GM21515 (cell line): ENCODE measurements around the gene ZCCHC4.

Source experiments
- ATAC-seq: cut with Tn5 transposase; IDR thresholded peaks from one replicate; pipeline ENCODE4 v1.9.1; 2021; ENCODE audit not compliant: unreplicated experiment

Gene ZCCHC4, protein sequence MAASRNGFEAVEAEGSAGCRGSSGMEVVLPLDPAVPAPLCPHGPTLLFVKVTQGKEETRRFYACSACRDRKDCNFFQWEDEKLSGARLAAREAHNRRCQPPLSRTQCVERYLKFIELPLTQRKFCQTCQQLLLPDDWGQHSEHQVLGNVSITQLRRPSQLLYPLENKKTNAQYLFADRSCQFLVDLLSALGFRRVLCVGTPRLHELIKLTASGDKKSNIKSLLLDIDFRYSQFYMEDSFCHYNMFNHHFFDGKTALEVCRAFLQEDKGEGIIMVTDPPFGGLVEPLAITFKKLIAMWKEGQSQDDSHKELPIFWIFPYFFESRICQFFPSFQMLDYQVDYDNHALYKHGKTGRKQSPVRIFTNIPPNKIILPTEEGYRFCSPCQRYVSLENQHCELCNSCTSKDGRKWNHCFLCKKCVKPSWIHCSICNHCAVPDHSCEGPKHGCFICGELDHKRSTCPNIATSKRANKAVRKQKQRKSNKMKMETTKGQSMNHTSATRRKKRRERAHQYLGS

GRCh38 chr4:25312496-25313200 lies at the start of gene ZCCHC4:
Gene ZCCHC4 (plus strand): TSS chr4:25312774. CDS start chr4:25312810, 36 bp downstream.
- ATAC-seq = peak; percentile 79

DNA sequence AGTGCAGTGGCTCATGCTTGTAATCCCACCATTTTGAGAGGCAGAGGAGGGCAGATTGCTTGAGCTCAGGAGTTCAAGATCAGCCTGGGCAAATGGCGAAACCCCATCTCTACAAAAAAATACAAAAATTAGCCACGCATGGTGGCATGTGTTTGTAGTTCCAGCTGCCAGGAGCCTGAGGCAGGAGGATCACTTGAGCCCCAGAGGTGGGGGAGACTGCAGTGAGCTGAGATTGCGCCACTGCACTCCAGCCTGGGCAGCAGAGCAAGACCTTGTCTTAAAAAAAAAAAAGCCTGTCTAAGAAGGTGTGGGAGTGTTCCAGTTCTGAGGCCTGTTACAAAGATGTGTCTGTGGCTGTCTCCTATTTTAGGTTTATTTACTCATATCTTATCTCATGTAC lies 40.7 kb upstream of the ZCCHC4 start:
- no peak for ATAC-seq

DNA sequence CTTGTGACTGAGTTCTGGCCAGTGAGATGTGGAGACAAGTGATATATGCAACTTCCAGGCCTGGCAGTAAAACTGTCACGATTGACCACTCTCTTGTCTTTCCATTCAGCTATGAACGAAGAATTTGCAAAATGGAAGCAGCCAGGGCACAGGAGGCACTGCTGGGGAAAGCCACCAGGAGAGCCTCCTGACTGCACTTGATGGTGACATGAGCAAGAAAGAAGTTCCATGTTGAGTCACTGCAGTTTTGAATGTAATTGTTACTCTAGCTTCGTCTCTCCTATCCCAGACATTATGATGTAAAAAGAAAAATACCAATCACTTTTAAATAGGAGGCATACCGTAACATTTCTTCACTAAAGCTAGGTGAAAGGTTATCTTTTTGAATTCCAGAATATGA lies 32.4 kb upstream of the ZCCHC4 start:
- ATAC-seq = no peak

DNA sequence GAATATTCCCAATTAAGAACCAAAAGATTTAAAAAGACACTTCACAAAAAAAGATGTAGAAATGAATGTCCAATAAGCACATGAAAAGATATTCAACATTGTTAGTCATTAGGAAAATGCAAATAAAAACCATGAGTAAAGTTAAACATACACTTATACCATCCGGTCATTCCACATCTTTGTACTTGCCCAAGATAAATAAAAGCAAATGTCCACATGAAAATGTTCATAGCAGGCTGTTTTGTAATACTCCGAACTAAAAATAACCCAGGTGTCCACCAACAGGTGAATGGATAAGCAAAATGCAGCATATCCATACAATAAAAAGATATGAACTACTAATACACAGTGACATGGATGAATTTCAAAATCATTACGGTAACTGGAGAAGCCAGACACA lies 28.6 kb upstream of the ZCCHC4 start:
- ATAC-seq = no peak

GRCh38 chr4:25284466-25284865 lies 28.1 kb upstream of the ZCCHC4 start:
- ATAC-seq = no peak

DNA sequence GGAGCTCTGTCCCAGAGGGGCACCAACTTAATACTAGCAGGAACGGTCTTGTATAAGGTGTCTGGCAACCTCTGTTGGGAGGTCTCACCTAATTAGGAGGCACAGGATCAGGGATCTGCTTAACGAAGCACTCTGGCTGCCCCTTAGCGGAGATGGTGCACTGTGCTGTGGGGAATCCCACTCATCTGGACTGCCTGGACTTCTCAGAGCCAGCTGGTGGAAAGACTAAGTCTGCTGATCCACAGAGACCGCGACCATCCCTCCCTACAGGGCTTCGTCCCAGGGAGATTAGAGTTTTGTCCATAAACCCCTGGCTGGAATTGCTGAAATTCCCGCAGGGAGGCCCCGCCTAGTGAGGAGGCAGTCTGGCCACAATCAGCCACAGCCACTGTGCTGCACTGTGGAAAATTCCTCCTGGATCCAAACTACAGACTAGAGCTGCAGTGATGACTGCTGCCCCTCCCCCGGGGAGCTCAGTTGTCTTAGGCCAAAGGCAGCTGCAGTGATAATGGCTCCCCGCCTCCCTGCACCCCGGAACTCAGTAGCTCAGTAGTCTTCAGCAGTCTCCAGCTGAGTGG lies 22.0 kb upstream of the ZCCHC4 start:
- ATAC-seq = no peak

GRCh38 chr4:25291158-25291733 lies 21.3 kb upstream of the ZCCHC4 start:
- ATAC-seq = no peak

DNA sequence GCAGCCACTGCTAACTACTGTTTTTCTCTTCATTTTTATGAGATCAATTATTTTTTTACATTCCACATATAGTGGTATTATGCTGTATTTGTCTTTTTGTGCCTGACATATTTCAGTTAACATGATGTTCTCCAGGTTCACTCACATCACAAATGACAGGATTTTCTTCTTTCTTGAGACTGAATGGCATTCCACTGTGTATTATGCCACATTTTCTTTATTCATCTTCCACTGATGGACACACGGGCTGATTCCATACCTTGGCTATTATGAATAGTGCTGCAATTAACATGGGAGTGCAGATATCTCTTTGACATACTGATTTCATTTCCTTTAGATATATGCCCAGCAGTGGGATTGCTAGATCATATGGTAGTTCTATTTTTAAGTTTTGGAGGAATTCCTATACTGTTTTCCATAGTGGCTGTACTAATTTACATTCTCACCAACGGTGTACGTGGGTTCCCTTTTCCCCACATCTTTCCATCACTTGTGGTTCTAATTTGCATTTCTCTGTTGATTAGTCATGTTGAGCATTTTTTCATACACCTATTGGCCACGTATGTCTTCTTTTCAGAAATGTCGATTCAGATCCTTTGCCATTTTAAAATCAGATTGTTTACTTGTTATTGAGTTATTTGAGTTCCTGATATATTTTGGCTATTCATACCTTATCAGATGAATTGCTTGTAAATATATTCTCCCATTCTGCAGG lies 14.9 kb upstream of the ZCCHC4 start:
- no peak for ATAC-seq

- ATAC-seq = no peak
These were observed 12.9 kb upstream of the ZCCHC4 start for GRCh38 chr4:25299476-25300203.

DNA sequence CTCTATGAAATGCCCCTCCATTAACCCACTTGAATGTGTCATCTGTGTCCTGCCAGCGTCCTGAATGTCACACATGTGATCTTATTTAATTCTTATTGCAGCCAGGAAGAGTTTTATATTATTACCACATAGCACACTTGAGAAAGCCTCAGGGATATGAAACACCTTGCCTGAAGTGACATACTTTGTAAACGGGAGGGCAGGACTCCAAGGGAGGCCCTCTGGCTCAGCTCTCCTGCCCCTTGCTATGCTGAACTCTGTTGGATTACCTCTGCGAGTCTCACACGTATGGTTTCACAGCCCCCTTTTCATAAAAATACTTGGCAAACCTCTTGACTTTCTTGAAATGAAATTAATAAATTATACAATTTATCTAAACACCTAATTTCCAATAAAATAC lies 11.1 kb upstream of the ZCCHC4 start:
- ATAC-seq = no peak

DNA sequence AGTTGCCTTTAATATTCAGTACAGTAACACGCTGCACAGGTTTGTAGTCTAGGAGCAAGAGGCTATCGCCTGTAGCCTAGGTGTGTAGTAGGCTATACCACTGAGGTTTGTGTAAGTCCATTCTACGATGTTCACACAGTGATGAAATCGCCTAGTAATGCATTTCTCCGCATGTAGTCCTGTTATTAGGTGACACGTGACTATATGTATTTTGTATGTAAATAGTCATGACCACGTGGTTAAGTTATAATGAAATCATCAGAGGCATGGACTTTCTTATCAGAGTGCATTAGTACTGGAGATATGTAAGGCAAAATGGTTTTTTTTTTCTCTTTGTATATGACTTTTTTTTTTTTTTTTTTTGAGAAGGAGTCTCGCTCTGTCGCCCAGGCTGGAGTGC lies 9.9 kb upstream of the ZCCHC4 start:
- no peak for ATAC-seq

- no peak for ATAC-seq
These were observed 9.0 kb upstream of the ZCCHC4 start for GRCh38 chr4:25303578-25303977.

DNA sequence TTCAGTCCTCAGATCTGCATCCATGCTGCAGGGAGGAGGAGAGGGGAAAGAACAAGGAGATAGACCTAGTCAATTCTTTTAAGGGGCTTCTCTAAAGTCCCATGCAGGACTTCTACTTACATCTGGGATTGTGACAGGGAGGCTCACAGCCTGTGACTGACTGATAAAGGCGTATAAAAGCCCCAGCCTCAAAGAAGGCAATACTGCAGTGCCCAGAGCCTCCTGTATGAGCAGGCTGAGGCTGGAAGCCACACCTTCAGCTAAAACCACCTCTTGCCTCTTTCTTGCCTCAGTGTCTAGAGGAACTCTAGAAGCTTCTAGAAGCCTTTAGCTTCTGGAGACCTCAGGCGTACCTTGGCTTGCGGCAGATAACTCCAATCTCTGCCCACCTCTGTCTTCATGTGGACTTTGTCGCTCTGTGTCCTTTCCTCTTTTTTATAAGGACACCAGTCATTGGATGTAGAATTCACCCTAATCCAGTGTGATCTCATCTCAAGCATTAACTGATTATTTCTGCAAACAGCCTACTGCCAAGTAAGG lies 6.0 kb upstream of the ZCCHC4 start:
- ATAC-seq = no peak

DNA sequence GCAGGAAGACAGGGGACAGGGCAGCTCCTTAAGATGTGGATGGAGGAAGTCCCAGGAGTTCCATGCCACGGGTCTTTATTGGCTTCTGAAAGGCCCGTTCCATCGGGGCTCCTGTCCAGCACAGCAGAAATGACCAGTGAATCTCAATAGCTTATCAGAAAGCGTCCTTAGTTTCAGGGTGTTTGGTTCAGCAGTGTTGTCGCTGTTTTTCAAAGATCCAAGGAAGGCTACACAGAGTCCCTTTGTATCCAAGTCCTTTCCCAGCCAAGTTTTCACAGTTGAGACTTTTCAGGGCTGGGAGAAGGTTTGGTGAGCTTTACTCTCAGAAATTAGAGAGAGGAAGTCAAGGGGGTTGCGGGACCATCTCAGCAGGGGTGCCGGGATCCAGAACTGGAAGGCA lies 5.0 kb upstream of the ZCCHC4 start:
- no peak for ATAC-seq

- no peak for ATAC-seq
These were observed 4.3 kb upstream of the ZCCHC4 start for GRCh38 chr4:25308306-25308705.

DNA sequence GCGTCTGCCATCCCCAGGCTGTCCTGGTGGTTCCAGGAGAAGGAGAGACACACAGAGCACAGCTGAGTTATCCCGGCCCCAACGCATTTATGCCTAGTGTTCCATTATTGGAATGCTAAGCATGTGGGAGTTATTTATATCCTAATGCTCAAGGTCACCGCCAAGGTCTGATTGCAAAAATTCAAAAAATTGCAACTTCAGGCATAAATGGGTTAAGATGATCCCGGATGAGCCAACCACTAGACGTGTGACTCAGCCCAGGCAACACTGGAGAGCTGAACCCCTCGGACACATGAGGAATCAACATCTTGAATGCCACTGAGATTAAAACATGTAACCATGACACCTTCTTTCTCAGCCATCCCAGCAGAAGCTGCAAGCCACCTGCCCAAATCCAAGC lies 3.8 kb upstream of the ZCCHC4 start:
- ATAC-seq = no peak

DNA sequence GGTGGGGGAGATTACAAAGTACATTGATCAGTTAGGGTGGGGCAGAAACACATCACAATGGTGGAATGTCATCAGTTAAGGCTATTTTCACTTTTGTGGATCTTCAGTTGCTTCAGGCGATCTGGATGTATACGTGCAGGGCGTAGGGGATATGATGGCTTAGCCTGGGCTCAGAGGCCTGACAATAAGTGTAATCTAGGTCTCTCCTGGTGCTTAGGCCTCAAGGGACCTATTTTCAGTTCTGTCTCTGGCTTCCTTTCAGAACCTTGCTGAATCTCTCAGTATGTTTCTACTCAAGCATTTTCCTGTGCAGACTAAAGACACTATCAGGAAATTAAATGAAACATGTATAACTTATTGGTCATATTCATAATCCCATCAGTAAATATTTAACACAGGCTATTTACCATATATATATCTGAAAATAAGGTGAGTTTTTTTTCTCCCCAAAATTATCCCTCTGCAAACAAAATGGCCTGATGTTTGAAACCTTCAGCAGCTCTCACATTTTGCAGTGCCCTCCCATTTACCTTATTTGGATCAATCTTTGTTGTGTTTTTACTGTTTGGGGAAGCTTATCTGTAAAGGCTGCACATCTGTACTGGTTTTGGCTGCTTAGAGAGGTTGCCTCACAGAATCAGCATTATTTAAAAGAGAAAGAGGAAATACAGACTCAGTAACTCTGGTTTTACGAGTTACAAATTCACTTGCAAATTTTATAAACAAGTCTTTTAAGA lies 2.3 kb upstream of the ZCCHC4 start:
- peak; percentile 57 for ATAC-seq

- peak; percentile 18 for ATAC-seq
These were observed 1.8 kb upstream of the ZCCHC4 start for GRCh38 chr4:25310803-25311166.

DNA sequence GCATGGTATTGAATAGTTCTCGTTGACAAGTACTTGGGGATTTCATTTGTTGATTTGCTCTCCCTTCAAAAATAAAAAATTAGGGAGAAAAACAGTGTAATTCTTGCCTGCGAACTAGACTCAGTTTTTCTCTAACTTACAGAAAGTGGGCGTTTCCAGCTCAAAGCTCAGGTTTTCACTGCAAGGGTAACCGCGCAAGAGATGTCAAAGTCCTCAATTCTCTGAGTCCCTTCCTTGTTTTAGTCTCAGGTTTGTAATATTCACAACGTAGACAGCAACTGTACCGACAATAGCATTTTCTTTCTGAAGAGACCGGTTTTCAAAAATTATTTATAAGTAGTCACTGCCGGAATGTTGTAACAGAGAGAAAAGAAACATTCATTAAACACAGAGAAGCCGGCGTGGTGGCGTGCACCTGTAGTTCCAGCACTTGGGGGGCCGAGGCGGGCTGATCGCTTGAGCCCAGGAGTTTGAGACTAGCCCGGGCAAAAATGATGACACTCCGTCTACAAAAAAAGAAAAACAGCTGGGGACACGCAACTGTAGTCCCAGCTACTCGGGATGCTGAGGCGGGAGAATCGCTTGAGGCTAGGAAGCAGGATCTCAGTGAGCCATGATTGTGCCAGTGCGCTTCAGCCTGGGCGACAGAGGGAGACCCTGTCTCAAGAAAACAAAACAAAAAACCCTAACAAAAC lies 774 bp downstream of the ZCCHC4 start:
- no peak for ATAC-seq
